ENCODE data around the gene CISD1. TPM values are rescaled to one million over a fixed set of nuclear protein-coding genes. Genes with fewer than 3 reads are reported as not detected.
A peak's percentile ranks its signal among the peaks of the same experiment; 100 is the strongest.
"Not testable (repeated sequence)": the region's sequence is repeated elsewhere in the genome, so short reads cannot be mapped to it uniquely, and the experiment has no call there.

CISD1 gene
- total RNA-seq, result 10 to 100 TPM; 14.6 to 21.8 (median 18.1) TPM

DNA sequence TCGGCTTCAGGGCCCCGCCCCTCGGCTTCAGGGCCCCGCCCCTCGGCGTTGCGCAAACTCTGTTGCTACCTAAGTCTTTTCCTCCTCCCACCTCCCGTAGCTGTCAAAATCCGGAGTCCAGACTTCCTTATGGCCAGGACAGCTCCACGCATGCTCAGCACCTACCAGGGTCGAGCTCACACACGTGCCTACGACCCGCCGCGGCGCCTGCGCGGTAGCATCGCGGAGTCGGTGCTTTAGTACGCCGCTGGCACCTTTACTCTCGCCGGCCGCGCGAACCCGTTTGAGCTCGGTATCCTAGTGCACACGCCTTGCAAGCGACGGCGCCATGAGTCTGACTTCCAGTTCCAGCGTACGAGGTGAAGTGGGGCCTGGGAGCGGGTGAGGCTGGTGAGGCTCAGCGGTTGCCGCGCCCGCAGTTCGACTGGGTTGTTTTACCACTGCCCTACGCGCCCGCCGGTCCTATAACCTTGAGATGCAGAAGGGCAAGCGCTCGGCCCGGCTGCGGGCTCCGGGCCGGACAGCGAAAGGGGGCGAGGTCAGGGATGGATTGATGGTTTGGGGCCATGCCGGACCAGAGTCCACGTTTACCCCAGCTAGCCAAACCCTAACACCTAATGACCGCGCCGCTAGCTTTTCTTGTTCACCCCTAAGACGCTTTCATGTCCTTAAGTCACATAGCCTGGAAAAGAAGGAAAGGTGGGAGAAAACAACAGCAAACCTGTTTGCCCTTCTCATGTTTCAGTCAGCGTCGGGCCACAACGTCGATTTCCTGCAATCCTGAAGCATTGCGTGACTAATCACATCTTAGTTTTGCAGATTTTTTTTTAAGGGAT lies at the start of gene CISD1:
Gene CISD1, plus strand, starts transcription at position 217 of the 836 bp plus-strand sequence. Its CDS starts 112 bp downstream, at position 329.
- ATAC-seq (ENCODE audit: low FRiP score), result peak; percentile 89
- TF ChIP-seq, protein P1, sequence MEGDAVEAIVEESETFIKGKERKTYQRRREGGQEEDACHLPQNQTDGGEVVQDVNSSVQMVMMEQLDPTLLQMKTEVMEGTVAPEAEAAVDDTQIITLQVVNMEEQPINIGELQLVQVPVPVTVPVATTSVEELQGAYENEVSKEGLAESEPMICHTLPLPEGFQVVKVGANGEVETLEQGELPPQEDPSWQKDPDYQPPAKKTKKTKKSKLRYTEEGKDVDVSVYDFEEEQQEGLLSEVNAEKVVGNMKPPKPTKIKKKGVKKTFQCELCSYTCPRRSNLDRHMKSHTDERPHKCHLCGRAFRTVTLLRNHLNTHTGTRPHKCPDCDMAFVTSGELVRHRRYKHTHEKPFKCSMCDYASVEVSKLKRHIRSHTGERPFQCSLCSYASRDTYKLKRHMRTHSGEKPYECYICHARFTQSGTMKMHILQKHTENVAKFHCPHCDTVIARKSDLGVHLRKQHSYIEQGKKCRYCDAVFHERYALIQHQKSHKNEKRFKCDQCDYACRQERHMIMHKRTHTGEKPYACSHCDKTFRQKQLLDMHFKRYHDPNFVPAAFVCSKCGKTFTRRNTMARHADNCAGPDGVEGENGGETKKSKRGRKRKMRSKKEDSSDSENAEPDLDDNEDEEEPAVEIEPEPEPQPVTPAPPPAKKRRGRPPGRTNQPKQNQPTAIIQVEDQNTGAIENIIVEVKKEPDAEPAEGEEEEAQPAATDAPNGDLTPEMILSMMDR (IDR thresholded peaks at IDR 0.05), result no peak
- DNase-seq (ENCODE audit: low spot score), result peak; percentile 87

DNA sequence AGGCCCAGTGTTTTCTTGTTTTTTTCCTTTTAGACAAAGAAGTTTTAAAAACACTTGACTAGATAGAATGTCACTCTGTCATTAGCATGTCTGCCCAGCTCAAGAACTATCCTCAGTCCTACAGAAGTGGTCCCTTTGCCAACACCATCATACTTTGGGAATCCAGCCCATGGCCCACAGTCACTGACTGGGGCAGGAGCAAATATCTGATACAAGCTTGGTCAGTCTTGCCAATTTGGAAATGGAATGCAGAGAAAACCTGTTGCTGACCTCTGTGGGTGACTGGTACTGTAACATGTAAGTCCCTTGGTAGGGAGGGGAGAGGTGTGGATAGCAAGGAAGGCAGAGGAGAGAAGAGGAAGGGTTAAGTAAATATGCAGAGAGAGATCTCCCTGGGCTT lies 49.1 kb upstream of the CISD1 start:
- DNase-seq (ENCODE audit: low spot score), result no peak
- TF ChIP-seq, protein P1 (IDR thresholded peaks at IDR 0.05), result no peak
- ATAC-seq (ENCODE audit: low FRiP score), result no peak

DNA sequence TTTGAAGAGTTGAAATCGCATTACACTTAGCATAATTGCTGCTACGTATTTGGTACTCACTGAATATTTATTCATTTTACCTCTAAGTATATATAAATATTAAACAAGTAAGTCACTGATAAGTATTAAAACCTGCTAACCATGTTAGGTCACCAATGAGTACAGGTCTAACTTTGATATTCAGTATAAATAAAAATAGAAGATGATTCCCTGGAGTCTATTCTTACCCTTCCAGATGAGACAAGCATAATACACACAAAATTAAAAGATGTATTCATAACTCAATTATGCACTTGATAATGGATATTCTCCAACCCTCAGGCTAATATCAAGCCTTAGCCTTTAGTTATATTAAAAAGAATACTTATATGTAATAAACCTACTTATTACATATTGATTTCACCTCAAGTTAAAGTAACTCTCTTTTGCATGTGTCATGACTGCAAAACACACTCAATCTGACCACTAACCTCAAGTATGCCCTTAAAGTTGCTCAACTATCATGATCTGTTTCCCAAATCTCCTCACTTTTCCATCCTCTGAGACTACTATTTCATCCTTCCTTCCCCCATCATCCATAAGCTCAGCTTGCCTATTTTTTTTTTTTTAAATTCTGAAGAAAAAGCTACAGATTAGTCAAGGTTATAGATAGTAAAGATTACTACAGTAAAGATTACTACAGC lies 48.1 kb upstream of the CISD1 start:
- no peak for ATAC-seq (ENCODE audit: low FRiP score)
- TF ChIP-seq, protein P1 (IDR thresholded peaks at IDR 0.05), result no peak
- DNase-seq (ENCODE audit: low spot score), result no peak

DNA sequence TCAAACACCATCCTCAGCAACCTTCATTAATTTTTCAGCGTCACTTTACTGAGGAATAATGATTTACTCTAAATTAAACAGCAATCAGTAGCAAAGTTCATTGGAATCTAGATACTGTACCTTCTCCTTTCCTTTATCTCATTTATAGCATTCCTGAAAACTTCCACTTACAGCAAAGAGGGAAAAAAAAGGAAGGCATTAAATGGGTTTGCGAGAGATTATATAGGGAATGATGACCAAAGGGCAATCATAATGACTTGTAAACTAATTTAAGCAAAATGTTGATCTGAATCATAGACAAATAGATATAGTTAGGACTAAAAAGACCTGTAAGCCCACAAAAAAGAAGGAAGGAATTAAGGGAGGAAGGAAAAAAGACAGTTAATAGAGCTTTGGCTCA lies 43.3 kb upstream of the CISD1 start:
- no peak for DNase-seq (ENCODE audit: low spot score)

DNA sequence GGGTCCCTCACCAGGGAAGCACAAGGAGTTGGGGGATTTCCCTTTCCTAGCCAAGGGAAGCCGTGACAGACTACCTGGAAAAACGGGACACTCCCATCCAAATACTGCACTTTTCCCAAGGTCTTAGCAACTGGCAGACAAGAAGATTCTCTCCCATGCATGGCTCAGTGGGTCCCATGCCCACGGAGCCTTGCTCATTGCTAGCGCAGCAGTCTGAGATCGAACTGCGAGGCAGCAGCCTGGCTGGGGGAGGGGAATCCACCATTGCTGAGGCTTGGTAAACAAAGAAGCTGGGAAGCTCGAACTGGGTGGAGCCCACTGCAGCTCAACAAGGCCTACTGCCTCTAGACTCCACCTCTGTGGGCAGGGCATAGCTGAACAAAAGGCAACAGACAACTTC lies 39.1 kb upstream of the CISD1 start:
- not testable (repeated sequence) for DNase-seq (ENCODE audit: low spot score)

More for the DNA sequence above, 43.3 kb upstream of the CISD1 start:
- no peak for ATAC-seq (ENCODE audit: low FRiP score)
- TF ChIP-seq, protein P1 (IDR thresholded peaks at IDR 0.05), result no peak

DNA sequence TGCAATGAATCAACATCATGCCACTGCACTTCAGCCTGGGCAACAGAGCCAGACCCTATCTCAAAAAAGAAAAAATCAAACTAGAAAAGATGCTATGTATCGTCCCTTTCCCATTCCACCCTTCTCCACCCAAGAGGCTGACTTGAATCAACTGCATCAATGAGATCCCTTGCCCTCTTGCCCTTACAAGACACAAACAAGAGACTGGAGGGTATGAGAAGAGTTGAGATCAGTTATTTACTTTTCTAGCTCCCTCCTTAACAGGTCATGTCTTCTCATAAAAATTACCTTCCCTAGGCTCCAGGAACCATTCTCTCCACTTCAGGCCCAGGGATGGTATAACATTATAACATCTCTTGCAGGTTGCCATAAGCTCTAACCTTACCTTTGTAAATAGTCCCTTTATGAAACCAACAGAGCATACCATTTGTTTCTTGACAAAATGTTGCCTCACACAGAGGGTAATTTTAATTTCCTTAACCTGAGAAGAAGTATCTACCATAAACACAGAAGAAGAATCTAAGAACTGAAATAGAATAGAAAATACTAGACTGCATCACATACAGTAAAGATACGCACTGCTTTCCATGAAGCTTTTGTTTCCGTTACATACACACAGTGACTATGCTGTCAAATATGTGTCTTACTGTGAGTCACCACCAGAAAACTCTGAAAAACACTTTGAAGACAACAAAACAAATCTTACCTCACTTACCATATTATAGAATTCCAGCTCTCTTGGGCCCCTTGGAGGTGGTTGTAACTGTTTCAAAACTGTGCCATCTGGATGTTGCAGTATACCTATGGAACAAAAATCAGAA lies 31.7 kb upstream of the CISD1 start:
- DNase-seq (ENCODE audit: low spot score) (no peak), ATAC-seq (ENCODE audit: low FRiP score) (no peak)
- TF ChIP-seq, protein P1 (IDR thresholded peaks at IDR 0.05), result no peak

More for the DNA sequence above, 39.1 kb upstream of the CISD1 start:
- ATAC-seq (ENCODE audit: low FRiP score), result not testable (repeated sequence)
